H9 (cell line): Measurements from ENCODE around the gene SKAP1. TPM values are rescaled to one million over a fixed set of nuclear protein-coding genes. Genes with fewer than 3 reads are reported as not detected.

Source experiments
- DNase-seq: peaks from one replicate; pipeline ENCODE4 v3.0.0-alpha.2; 2017
- H2AFZ ChIP-seq: one replicate; pipeline ENCODE4 v1.6.1; 2013; ENCODE audit warnings: mild to moderate bottlenecking, low read length, control low read depth, moderate library complexity
- H2AK5ac ChIP-seq: 2 replicates; pipeline ENCODE4 v1.6.1; 2013; ENCODE audit warnings: low read length, control low read depth, mixed read lengths; ENCODE audit not compliant: insufficient read length
- H2BK120ac ChIP-seq: one replicate; pipeline ENCODE4 v1.6.1; 2013; ENCODE audit warnings: low read depth, mild to moderate bottlenecking, low read length, control low read depth, inconsistent platforms; ENCODE audit not compliant: poor library complexity, severe bottlenecking
- H2BK12ac ChIP-seq: 2 replicates; pipeline ENCODE4 v1.6.1; 2013; ENCODE audit warnings: low read length, control low read depth, mixed read lengths, low read depth; ENCODE audit not compliant: insufficient read length
- H2BK15ac ChIP-seq: 2 replicates; pipeline ENCODE4 v1.6.1; 2013; ENCODE audit warnings: low read depth, low read length, control low read depth
- H2BK20ac ChIP-seq: one replicate; pipeline ENCODE4 v1.6.1; 2013; ENCODE audit warnings: low read depth, mild to moderate bottlenecking, low read length, control low read depth, inconsistent platforms; ENCODE audit not compliant: poor library complexity, severe bottlenecking
- H2BK5ac ChIP-seq: 2 replicates; pipeline ENCODE4 v1.6.1; 2013; ENCODE audit warnings: low read length, control low read depth, mixed read lengths; ENCODE audit not compliant: insufficient read length
- H3K14ac ChIP-seq: 2 replicates; pipeline ENCODE4 v1.6.1; 2013; ENCODE audit warnings: low read length, control low read depth; ENCODE audit not compliant: insufficient read depth
- H3K18ac ChIP-seq: 2 replicates; pipeline ENCODE4 v1.6.1; 2013; ENCODE audit warnings: low read depth, mild to moderate bottlenecking, mixed read lengths, low read length, control low read depth; ENCODE audit not compliant: insufficient read length
- H3K23ac ChIP-seq: 2 replicates; pipeline ENCODE4 v1.6.1; 2013; ENCODE audit warnings: low read length, control low read depth, mixed read lengths, low read depth; ENCODE audit not compliant: insufficient read length
- H3K23me2 ChIP-seq: 2 replicates; pipeline ENCODE4 v1.6.1; 2013; ENCODE audit warnings: low read depth, mild to moderate bottlenecking, mixed read lengths, low read length, control low read depth; ENCODE audit not compliant: insufficient read length, poor library complexity, severe bottlenecking
- H3K27ac ChIP-seq: 2 replicates; pipeline ENCODE4 v1.5.1; 2013; ENCODE audit warnings: low read length, control low read depth, mixed read lengths, low read depth; ENCODE audit not compliant: insufficient read length
- H3K27me3 ChIP-seq: 2 replicates; pipeline ENCODE4 v1.6.1; 2013; ENCODE audit warnings: low read length, control low read depth, inconsistent platforms; ENCODE audit not compliant: insufficient read depth
- H3K4ac ChIP-seq: 2 replicates; pipeline ENCODE4 v1.6.1; 2013; ENCODE audit warnings: low read depth, mild to moderate bottlenecking, control low read depth, inconsistent platforms, low read length, moderate library complexity
- H3K4me1 ChIP-seq: 2 replicates; pipeline ENCODE4 v1.6.1; 2013; ENCODE audit warnings: low read length, control low read depth, inconsistent platforms; ENCODE audit not compliant: insufficient read depth
- H3K4me2 ChIP-seq: 2 replicates; pipeline ENCODE4 v1.6.1; 2013; ENCODE audit warnings: low read length, control low read depth, mixed read lengths; ENCODE audit not compliant: insufficient read length, insufficient read depth
- H3K56ac ChIP-seq: 2 replicates; pipeline ENCODE4 v1.6.1; 2013; ENCODE audit warnings: low read depth, mild to moderate bottlenecking, mixed read lengths, low read length, control low read depth; ENCODE audit not compliant: insufficient read length
- H3K79me1 ChIP-seq: 2 replicates; pipeline ENCODE4 v1.6.1; 2013; ENCODE audit warnings: low read depth, mild to moderate bottlenecking, moderate library complexity, low read length, control low read depth, inconsistent platforms; ENCODE audit not compliant: insufficient read depth, poor library complexity, severe bottlenecking
- H3K79me2 ChIP-seq: 2 replicates; pipeline ENCODE4 v1.6.1; 2013; ENCODE audit warnings: low read length, control low read depth, inconsistent platforms; ENCODE audit not compliant: insufficient read depth
- H3K9ac ChIP-seq: 2 replicates; pipeline ENCODE4 v1.6.1; 2013; ENCODE audit warnings: low read length, control low read depth, mixed read lengths; ENCODE audit not compliant: insufficient read length; ENCODE audit errors: extremely low read depth
- H3K9me3 ChIP-seq: one replicate; pipeline ENCODE4 v1.6.1; 2013; ENCODE audit warnings: low read depth, low read length, inconsistent platforms; ENCODE audit not compliant: control insufficient read depth
- H3T11ph ChIP-seq: one replicate; pipeline ENCODE4 v1.6.1; 2013; ENCODE audit warnings: mild to moderate bottlenecking, low read length, control low read depth, inconsistent platforms
- H4K20me1 ChIP-seq: one replicate; pipeline ENCODE4 v1.6.1; 2013; ENCODE audit not compliant: control insufficient read depth, insufficient read length, insufficient read depth
- H4K5ac ChIP-seq: 2 replicates; pipeline ENCODE4 v1.6.1; 2013; ENCODE audit warnings: low read depth, mild to moderate bottlenecking, mixed read lengths, low read length, control low read depth; ENCODE audit not compliant: insufficient read length
- H4K8ac ChIP-seq: replicated peaks from 2 replicates; pipeline ENCODE4 v1.6.1; 2013; ENCODE audit warnings: low read length, control low read depth, mixed read lengths, low read depth; ENCODE audit not compliant: insufficient read length
- H4K91ac ChIP-seq: 2 replicates; pipeline ENCODE4 v1.6.1; 2013; ENCODE audit warnings: low read depth, mild to moderate bottlenecking, moderate library complexity, mixed read lengths, low read length, control low read depth; ENCODE audit not compliant: insufficient read length
- H3K27ac Mint-ChIP-seq, 3 experiments: 2 replicates in 2 of 3; 3 replicates in 1 of 3; pipeline ENCODE4 v1.8.0; 2020 to 2021; ENCODE audit warnings: mixed read lengths in 3 of 3, mild to moderate bottlenecking in 1 of 3, moderate library complexity in 1 of 3
- H3K27me3 Mint-ChIP-seq: 2 replicates; pipeline ENCODE4 v1.8.0; 2021; ENCODE audit warnings: low read depth, mild to moderate bottlenecking, moderate library complexity, mixed read lengths
- H3K36me3 Mint-ChIP-seq, 3 experiments: 2 replicates in 2 of 3; 3 replicates in 1 of 3; pipeline ENCODE4 v1.8.0; 2020 to 2021; ENCODE audit warnings: low read depth in 3 of 3, mixed read lengths in 3 of 3; ENCODE audit not compliant: insufficient read depth in 1 of 3
- H3K4me1 Mint-ChIP-seq, 2 experiments: 2 replicates each; pipeline ENCODE4 v1.8.0; 2020; ENCODE audit warnings: mixed read lengths in 2 of 2
- H3K4me3 Mint-ChIP-seq, 2 experiments: 2 replicates in 1 of 2; 3 replicates in 1 of 2; pipeline ENCODE4 v1.8.0; 2020 to 2021; ENCODE audit warnings: mild to moderate bottlenecking in 2 of 2, mixed read lengths in 2 of 2, moderate library complexity in 1 of 2
- H3K9me3 Mint-ChIP-seq, 2 experiments: 2 replicates in 1 of 2; 3 replicates in 1 of 2; pipeline ENCODE4 v1.8.0; 2020; ENCODE audit warnings: mild to moderate bottlenecking in 2 of 2, mixed read lengths in 2 of 2, moderate library complexity in 1 of 2
- CTCF ChIP-seq: fragments of 200-600 bp; sonication (generic); conservative IDR thresholded peaks from 3 replicates; pipeline ENCODE4 v1.8.0; 2021; ENCODE audit warnings: antibody characterized with exemption, mild to moderate bottlenecking
- WGBS: extraction: QIAGEN DNeasy Blood & Tissue Kit; methylation state at CpG from one replicate; pipeline ENCODE4 v1.1.7; 2013; ENCODE audit warnings: missing lambda C conversion rate, low lambda C conversion rate, mixed read lengths; ENCODE audit not compliant: insufficient read length; ENCODE audit errors: extremely low coverage; 5-methylcytosine and 5-hydroxymethylcytosine counted together
- total RNA-seq: library from RNA; stranded (reverse); gene quantifications from 2 replicates; pipeline ENCODE4 v1.2.1, GENCODE V29; 2021

Gene SKAP1
- total RNA-seq, 1 experiment from 2014 or later = not detected

DNA sequence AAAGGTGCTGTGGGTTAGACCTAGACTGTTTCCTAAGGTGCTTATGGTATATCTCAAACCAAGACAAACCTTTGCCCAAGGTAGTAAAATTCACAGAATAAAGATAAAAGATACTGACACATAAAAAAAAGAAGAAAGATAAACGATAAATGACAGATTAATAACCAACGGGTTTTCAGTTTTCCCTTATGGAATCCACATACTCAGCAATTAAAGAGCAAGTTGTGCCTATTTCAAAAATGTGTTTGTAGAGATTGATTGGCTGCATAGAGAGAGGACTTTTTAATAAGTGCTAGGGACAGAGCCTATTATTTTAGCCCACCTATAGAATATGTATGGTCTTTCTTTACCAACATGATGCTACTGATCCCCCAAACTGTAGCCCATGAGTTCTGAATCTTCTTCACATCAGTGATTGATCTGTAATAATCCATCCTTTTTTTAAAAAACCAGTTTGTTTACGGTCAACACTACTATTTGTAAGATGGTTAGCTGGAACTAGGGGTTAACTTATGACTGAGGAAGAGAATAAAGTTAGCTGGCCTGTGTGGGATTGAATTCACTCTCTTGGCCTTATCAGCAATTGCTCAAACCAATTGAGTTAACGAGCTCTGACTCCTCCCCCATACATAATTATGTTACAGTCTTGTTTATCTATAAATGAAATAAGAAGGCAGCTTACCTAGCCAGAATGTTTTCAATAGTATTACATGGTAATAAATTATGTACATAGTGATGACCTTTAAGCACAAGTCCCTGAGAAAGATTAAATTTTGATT lies 268.7 kb downstream of the SKAP1 start:
- Histone ChIP-seq H3K9me3 (no peaks in the 10 kb centered on the region), H2BK12ac (no peak overlapping the region), H3K4me1 (peaks cover 12% of the 10 kb centered on the region), H2BK120ac (no peak overlapping the region), H2AFZ (no peak overlapping the region), H3K27ac (no peak overlapping the region), H3K79me2 (no peaks in the 10 kb centered on the region), H3K56ac (no peak overlapping the region), H3K14ac (no peak overlapping the region), H4K20me1 (no peaks in the 10 kb centered on the region), H2BK5ac (no peak overlapping the region), H3K4me2 (peak overlapping the region; percentile 46), H4K8ac (no peak overlapping the region), H4K91ac (no peak overlapping the region), H2BK15ac (no peak overlapping the region), H3K79me1 (no peaks in the 10 kb centered on the region), H3K9ac (no peak overlapping the region), H3K27me3 (peaks cover 5% of the 10 kb centered on the region), H3K23me2 (no peaks in the 10 kb centered on the region), H3K4ac (no peak overlapping the region), H4K5ac (no peak overlapping the region), H2BK20ac (no peak overlapping the region), H2AK5ac (no peak overlapping the region), H3T11ph (no peak overlapping the region), H3K18ac (no peak overlapping the region), H3K23ac (no peak overlapping the region)
- TF ChIP-seq CTCF = no peak
- WGBS = no CpG with 5 or more reads among the region's 4 CpGs
- H3K4me1 Mint-ChIP-seq = peaks cover 52 to 57% of the 10 kb centered on the region in 2 experiments
- H3K27ac Mint-ChIP-seq = peak overlapping the region in 2 of 3 experiments; percentile 16 to 89; a peak in 2 of 7 replicates
- H3K4me3 Mint-ChIP-seq = peak overlapping the region in 1 of 2 experiments; percentile 24; a peak in 1 of 5 replicates
- H3K27me3 Mint-ChIP-seq = peaks cover 25% of the 10 kb centered on the region
- no peak for DNase-seq
- H3K36me3 Mint-ChIP-seq = no peaks in the 10 kb centered on the region; a peak in 1 of 7 replicates
- peaks cover 2% of the 10 kb centered on the region in 2 experiments; a peak in 2 of 5 replicates for H3K9me3 Mint-ChIP-seq
